Omental fat pad (tissue), 4 donors: Measurements from ENCODE around the gene TSSK1B. TPM values are rescaled to one million over a fixed set of nuclear protein-coding genes. Genes with fewer than 3 reads are reported as not detected.
"Not testable (repeated sequence)": the region's sequence is repeated elsewhere in the genome, so short reads cannot be mapped to it uniquely, and the experiment has no call there.

ENCODE experiments used
- ATAC-seq: fragments of 150-250 bp; one replicate; pipeline ENCODE4 v1.9.1; 2016; ENCODE audit warnings: mild to moderate bottlenecking, moderate library complexity; ENCODE audit not compliant: low FRiP score
- DNase-seq: peaks from one replicate; pipeline ENCODE4 v3.0.0-alpha.2; 2019; ENCODE audit warnings: low spot score
- CTCF ChIP-seq, 3 donors: fragments of 450-650 bp; IDR thresholded peaks; one replicate each; pipeline ENCODE4 v1.5.1; 2016 to 2017; ENCODE audit warnings: antibody characterized with exemption in 3 of 3, mild to moderate bottlenecking in 3 of 3, moderate library complexity in 2 of 3
- total RNA-seq, 4 donors: library from RNA; depleted of rRNA; stranded (reverse); fragments of >200 nt; gene quantifications; one replicate each; pipeline ENCODE4 v1.1.0, GENCODE V29; 2016

Gene TSSK1B
- total RNA-seq, result not detected

GRCh38 chr5:113434889-113435288 is at the start of gene TSSK1B:
Gene TSSK1B (minus strand): TSS chr5:113434989. CDS start chr5:113434839, 150 bp downstream.
- no peak for TF ChIP-seq CTCF (IDR thresholded peaks at IDR 0.05)
- ATAC-seq (no peak), DNase-seq (no peak)

- no peak for TF ChIP-seq CTCF (IDR thresholded peaks at IDR 0.05)
- ATAC-seq, result no peak
- no peak for DNase-seq
These were observed 45.5 kb upstream of the TSSK1B start for GRCh38 chr5:113480243-113480642.

GRCh38 chr5:113478691-113479090 is 43.9 kb upstream of the TSSK1B start:
- no peak for TF ChIP-seq CTCF (IDR thresholded peaks at IDR 0.05)
- ATAC-seq (no peak), DNase-seq (no peak)

- DNase-seq, result no peak
- TF ChIP-seq CTCF (IDR thresholded peaks at IDR 0.05), result no peak
- no peak for ATAC-seq
These were observed 39.4 kb upstream of the TSSK1B start for GRCh38 chr5:113474100-113474728.

GRCh38 chr5:113463032-113463431 is 28.2 kb upstream of the TSSK1B start:
- TF ChIP-seq CTCF (IDR thresholded peaks at IDR 0.05), result no peak
- ATAC-seq (no peak), DNase-seq (no peak)

- ATAC-seq, DNase-seq: not testable (repeated sequence)
These were observed 22.3 kb upstream of the TSSK1B start for GRCh38 chr5:113457106-113457505.

- TF ChIP-seq CTCF (IDR thresholded peaks at IDR 0.05), result no peak
- ATAC-seq (no peak), DNase-seq (no peak)
These were observed 18.2 kb upstream of the TSSK1B start for GRCh38 chr5:113452941-113453340.
